H9 (cell line): Measurements from ENCODE around the gene SMAP1. TPM values are rescaled to one million over a fixed set of nuclear protein-coding genes. Genes with fewer than 3 reads are reported as not detected.

Experiments
- DNase-seq: peaks from one replicate; pipeline ENCODE4 v3.0.0-alpha.2; 2017
- H2AFZ ChIP-seq: one replicate; pipeline ENCODE4 v1.6.1; 2013; ENCODE audit warnings: mild to moderate bottlenecking, low read length, control low read depth, moderate library complexity
- H2AK5ac ChIP-seq: 2 replicates; pipeline ENCODE4 v1.6.1; 2013; ENCODE audit warnings: low read length, control low read depth, mixed read lengths; ENCODE audit not compliant: insufficient read length
- H2BK120ac ChIP-seq: one replicate; pipeline ENCODE4 v1.6.1; 2013; ENCODE audit warnings: low read depth, mild to moderate bottlenecking, low read length, control low read depth, inconsistent platforms; ENCODE audit not compliant: poor library complexity, severe bottlenecking
- H2BK12ac ChIP-seq: 2 replicates; pipeline ENCODE4 v1.6.1; 2013; ENCODE audit warnings: low read length, control low read depth, mixed read lengths, low read depth; ENCODE audit not compliant: insufficient read length
- H2BK15ac ChIP-seq: 2 replicates; pipeline ENCODE4 v1.6.1; 2013; ENCODE audit warnings: low read depth, low read length, control low read depth
- H2BK20ac ChIP-seq: one replicate; pipeline ENCODE4 v1.6.1; 2013; ENCODE audit warnings: low read depth, mild to moderate bottlenecking, low read length, control low read depth, inconsistent platforms; ENCODE audit not compliant: poor library complexity, severe bottlenecking
- H2BK5ac ChIP-seq: 2 replicates; pipeline ENCODE4 v1.6.1; 2013; ENCODE audit warnings: low read length, control low read depth, mixed read lengths; ENCODE audit not compliant: insufficient read length
- H3K14ac ChIP-seq: 2 replicates; pipeline ENCODE4 v1.6.1; 2013; ENCODE audit warnings: low read length, control low read depth; ENCODE audit not compliant: insufficient read depth
- H3K18ac ChIP-seq: 2 replicates; pipeline ENCODE4 v1.6.1; 2013; ENCODE audit warnings: low read depth, mild to moderate bottlenecking, mixed read lengths, low read length, control low read depth; ENCODE audit not compliant: insufficient read length
- H3K23ac ChIP-seq: 2 replicates; pipeline ENCODE4 v1.6.1; 2013; ENCODE audit warnings: low read length, control low read depth, mixed read lengths, low read depth; ENCODE audit not compliant: insufficient read length
- H3K23me2 ChIP-seq: 2 replicates; pipeline ENCODE4 v1.6.1; 2013; ENCODE audit warnings: low read depth, mild to moderate bottlenecking, mixed read lengths, low read length, control low read depth; ENCODE audit not compliant: insufficient read length, poor library complexity, severe bottlenecking
- H3K27ac ChIP-seq: 2 replicates; pipeline ENCODE4 v1.5.1; 2013; ENCODE audit warnings: low read length, control low read depth, mixed read lengths, low read depth; ENCODE audit not compliant: insufficient read length
- H3K27me3 ChIP-seq: 2 replicates; pipeline ENCODE4 v1.6.1; 2013; ENCODE audit warnings: low read length, control low read depth, inconsistent platforms; ENCODE audit not compliant: insufficient read depth
- H3K4ac ChIP-seq: 2 replicates; pipeline ENCODE4 v1.6.1; 2013; ENCODE audit warnings: low read depth, mild to moderate bottlenecking, control low read depth, inconsistent platforms, low read length, moderate library complexity
- H3K4me1 ChIP-seq: 2 replicates; pipeline ENCODE4 v1.6.1; 2013; ENCODE audit warnings: low read length, control low read depth, inconsistent platforms; ENCODE audit not compliant: insufficient read depth
- H3K4me2 ChIP-seq: 2 replicates; pipeline ENCODE4 v1.6.1; 2013; ENCODE audit warnings: low read length, control low read depth, mixed read lengths; ENCODE audit not compliant: insufficient read length, insufficient read depth
- H3K56ac ChIP-seq: 2 replicates; pipeline ENCODE4 v1.6.1; 2013; ENCODE audit warnings: low read depth, mild to moderate bottlenecking, mixed read lengths, low read length, control low read depth; ENCODE audit not compliant: insufficient read length
- H3K79me1 ChIP-seq: 2 replicates; pipeline ENCODE4 v1.6.1; 2013; ENCODE audit warnings: low read depth, mild to moderate bottlenecking, moderate library complexity, low read length, control low read depth, inconsistent platforms; ENCODE audit not compliant: insufficient read depth, poor library complexity, severe bottlenecking
- H3K79me2 ChIP-seq: 2 replicates; pipeline ENCODE4 v1.6.1; 2013; ENCODE audit warnings: low read length, control low read depth, inconsistent platforms; ENCODE audit not compliant: insufficient read depth
- H3K9ac ChIP-seq: 2 replicates; pipeline ENCODE4 v1.6.1; 2013; ENCODE audit warnings: low read length, control low read depth, mixed read lengths; ENCODE audit not compliant: insufficient read length; ENCODE audit errors: extremely low read depth
- H3K9me3 ChIP-seq: one replicate; pipeline ENCODE4 v1.6.1; 2013; ENCODE audit warnings: low read depth, low read length, inconsistent platforms; ENCODE audit not compliant: control insufficient read depth
- H3T11ph ChIP-seq: one replicate; pipeline ENCODE4 v1.6.1; 2013; ENCODE audit warnings: mild to moderate bottlenecking, low read length, control low read depth, inconsistent platforms
- H4K20me1 ChIP-seq: one replicate; pipeline ENCODE4 v1.6.1; 2013; ENCODE audit not compliant: control insufficient read depth, insufficient read length, insufficient read depth
- H4K5ac ChIP-seq: 2 replicates; pipeline ENCODE4 v1.6.1; 2013; ENCODE audit warnings: low read depth, mild to moderate bottlenecking, mixed read lengths, low read length, control low read depth; ENCODE audit not compliant: insufficient read length
- H4K8ac ChIP-seq: replicated peaks from 2 replicates; pipeline ENCODE4 v1.6.1; 2013; ENCODE audit warnings: low read length, control low read depth, mixed read lengths, low read depth; ENCODE audit not compliant: insufficient read length
- H4K91ac ChIP-seq: 2 replicates; pipeline ENCODE4 v1.6.1; 2013; ENCODE audit warnings: low read depth, mild to moderate bottlenecking, moderate library complexity, mixed read lengths, low read length, control low read depth; ENCODE audit not compliant: insufficient read length
- H3K27ac Mint-ChIP-seq, 3 experiments: 2 replicates in 2 of 3; 3 replicates in 1 of 3; pipeline ENCODE4 v1.8.0; 2020 to 2021; ENCODE audit warnings: mixed read lengths in 3 of 3, mild to moderate bottlenecking in 1 of 3, moderate library complexity in 1 of 3
- H3K27me3 Mint-ChIP-seq: 2 replicates; pipeline ENCODE4 v1.8.0; 2021; ENCODE audit warnings: low read depth, mild to moderate bottlenecking, moderate library complexity, mixed read lengths
- H3K36me3 Mint-ChIP-seq, 3 experiments: 2 replicates in 2 of 3; 3 replicates in 1 of 3; pipeline ENCODE4 v1.8.0; 2020 to 2021; ENCODE audit warnings: low read depth in 3 of 3, mixed read lengths in 3 of 3; ENCODE audit not compliant: insufficient read depth in 1 of 3
- H3K4me1 Mint-ChIP-seq, 2 experiments: 2 replicates each; pipeline ENCODE4 v1.8.0; 2020; ENCODE audit warnings: mixed read lengths in 2 of 2
- H3K4me3 Mint-ChIP-seq, 2 experiments: 2 replicates in 1 of 2; 3 replicates in 1 of 2; pipeline ENCODE4 v1.8.0; 2020 to 2021; ENCODE audit warnings: mild to moderate bottlenecking in 2 of 2, mixed read lengths in 2 of 2, moderate library complexity in 1 of 2
- H3K9me3 Mint-ChIP-seq, 2 experiments: 2 replicates in 1 of 2; 3 replicates in 1 of 2; pipeline ENCODE4 v1.8.0; 2020; ENCODE audit warnings: mild to moderate bottlenecking in 2 of 2, mixed read lengths in 2 of 2, moderate library complexity in 1 of 2
- WGBS: extraction: QIAGEN DNeasy Blood & Tissue Kit; methylation state at CpG from one replicate; pipeline ENCODE4 v1.1.7; 2013; ENCODE audit warnings: missing lambda C conversion rate, low lambda C conversion rate, mixed read lengths; ENCODE audit not compliant: insufficient read length; ENCODE audit errors: extremely low coverage; 5-methylcytosine and 5-hydroxymethylcytosine counted together
- total RNA-seq: library from RNA; stranded (reverse); gene quantifications from 2 replicates; pipeline ENCODE4 v1.2.1, GENCODE V29; 2021
- TF ChIP-seq, protein P1 (sequence below): fragments of 200-600 bp; sonication (generic); conservative IDR thresholded peaks from 3 replicates; pipeline ENCODE4 v1.8.0; 2021; ENCODE audit warnings: antibody characterized with exemption, mild to moderate bottlenecking

SMAP1 gene
- total RNA-seq, 1 experiment from 2014 or later: 29.3 TPM

DNA sequence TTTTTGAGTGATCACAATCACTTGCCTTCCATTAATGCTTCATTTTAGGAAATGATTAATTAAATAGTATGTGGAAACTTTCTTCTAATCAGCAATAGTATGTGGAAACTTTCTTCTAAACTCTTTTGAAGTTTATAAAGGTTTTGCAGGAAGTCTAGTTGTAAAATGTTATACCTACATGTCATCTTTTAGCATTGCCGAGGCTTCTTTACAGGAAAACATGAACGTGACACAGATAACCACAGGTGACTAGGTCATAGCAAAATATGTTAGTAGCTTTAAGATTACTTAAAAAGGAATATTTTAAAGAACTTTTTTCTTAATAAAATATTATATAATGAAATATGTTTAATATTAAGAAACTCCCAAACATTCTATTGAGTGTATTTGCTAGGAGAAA, 56.8 kb downstream of the SMAP1 start:
- Histone ChIP-seq H3K79me1 (peaks cover 4% of the 10 kb centered on the region), H3T11ph (no peak overlapping the region), H2AK5ac (no peak overlapping the region), H2BK15ac (no peak overlapping the region), H4K20me1 (no peaks in the 10 kb centered on the region), H3K23ac (no peak overlapping the region), H3K9ac (no peak overlapping the region), H3K4me2 (no peak overlapping the region), H4K91ac (no peak overlapping the region), H2AFZ (no peak overlapping the region), H3K4ac (no peak overlapping the region), H4K8ac (no peak overlapping the region), H3K27ac (no peak overlapping the region), H3K9me3 (no peaks in the 10 kb centered on the region), H2BK5ac (no peak overlapping the region), H3K4me1 (no peaks in the 10 kb centered on the region), H2BK12ac (no peak overlapping the region), H3K79me2 (peaks cover 2% of the 10 kb centered on the region; the same call in 1 of the 2 replicates), H3K56ac (no peak overlapping the region), H2BK120ac (no peak overlapping the region), H4K5ac (no peak overlapping the region), H3K23me2 (no peaks in the 10 kb centered on the region), H3K18ac (no peak overlapping the region), H2BK20ac (no peak overlapping the region), H3K27me3 (no peaks in the 10 kb centered on the region), H3K14ac (no peak overlapping the region)
- TF ChIP-seq, protein P1, sequence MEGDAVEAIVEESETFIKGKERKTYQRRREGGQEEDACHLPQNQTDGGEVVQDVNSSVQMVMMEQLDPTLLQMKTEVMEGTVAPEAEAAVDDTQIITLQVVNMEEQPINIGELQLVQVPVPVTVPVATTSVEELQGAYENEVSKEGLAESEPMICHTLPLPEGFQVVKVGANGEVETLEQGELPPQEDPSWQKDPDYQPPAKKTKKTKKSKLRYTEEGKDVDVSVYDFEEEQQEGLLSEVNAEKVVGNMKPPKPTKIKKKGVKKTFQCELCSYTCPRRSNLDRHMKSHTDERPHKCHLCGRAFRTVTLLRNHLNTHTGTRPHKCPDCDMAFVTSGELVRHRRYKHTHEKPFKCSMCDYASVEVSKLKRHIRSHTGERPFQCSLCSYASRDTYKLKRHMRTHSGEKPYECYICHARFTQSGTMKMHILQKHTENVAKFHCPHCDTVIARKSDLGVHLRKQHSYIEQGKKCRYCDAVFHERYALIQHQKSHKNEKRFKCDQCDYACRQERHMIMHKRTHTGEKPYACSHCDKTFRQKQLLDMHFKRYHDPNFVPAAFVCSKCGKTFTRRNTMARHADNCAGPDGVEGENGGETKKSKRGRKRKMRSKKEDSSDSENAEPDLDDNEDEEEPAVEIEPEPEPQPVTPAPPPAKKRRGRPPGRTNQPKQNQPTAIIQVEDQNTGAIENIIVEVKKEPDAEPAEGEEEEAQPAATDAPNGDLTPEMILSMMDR: no peak
- peaks cover 0 to 16% of the 10 kb centered on the region in 2 experiments; a peak in 2 of 5 replicates for H3K9me3 Mint-ChIP-seq
- peaks cover 17 to 20% (median 18%) of the 10 kb centered on the region in 3 experiments for H3K36me3 Mint-ChIP-seq
- WGBS: no CpG with 5 or more reads among the region's 2 CpGs
- H3K4me3 Mint-ChIP-seq: no peak overlapping the region
- H3K27me3 Mint-ChIP-seq: no peaks in the 10 kb centered on the region
- H3K27ac Mint-ChIP-seq: no peak overlapping the region; a peak in 1 of 7 replicates
- no peak for DNase-seq
- H3K4me1 Mint-ChIP-seq: peaks cover 30 to 31% of the 10 kb centered on the region in 2 experiments
